ENCODE measurements around the gene OXT. TPM values are rescaled to one million over a fixed set of nuclear protein-coding genes. Genes with fewer than 3 reads are reported as not detected.

OXT gene
- total and polyA plus RNA-seq, 2 of the 8 experiments (the other 6 are each of a cell fraction or from before 2014, with no cell fraction given), result not detected

GRCh38 chr20:3102575-3103368, 31.4 kb downstream of the OXT start:
- no peak for FAIRE-seq
- Histone ChIP-seq H2AFZ (ENCODE audit: low read length) (peak overlapping the region; percentile 50; the same call in 1 of the 2 replicates), H4K91ac (replicated peaks; ENCODE audit: insufficient read length, low read length) (no peak overlapping the region), H2AK5ac (ENCODE audit: low read depth, low read length) (no peak overlapping the region), H2BK15ac (ENCODE audit: low read length) (no peak overlapping the region), H3K23ac (ENCODE audit: insufficient read length) (no peak overlapping the region), H3K9ac (replicated peaks in 1 of 4; ENCODE audit: extremely low read depth in 1 of 4, low read depth in 3 of 4, low read length in 3 of 4) (no peak overlapping the region; a peak in 1 of 7 replicates), H3K4me2 (ENCODE audit: insufficient read depth in 1 of 2, low read depth in 2 of 2, low read length in 2 of 2) (no peak overlapping the region), H3K14ac (ENCODE audit: insufficient read length) (no peak overlapping the region), H3K27ac (ENCODE audit: low read depth, low read length) (no peak overlapping the region), H4K5ac (ENCODE audit: insufficient read length, low read depth, low read length) (no peak overlapping the region), H4K20me1 (replicated peaks in 1 of 2; ENCODE audit: control insufficient read depth in 1 of 2, insufficient read depth in 2 of 2, low read length in 2 of 2) (no peaks in the 10 kb centered on the region), H2BK120ac (replicated peaks; ENCODE audit: low read depth, low read length) (no peak overlapping the region), H3K4ac (replicated peaks; ENCODE audit: insufficient read length, low read depth, low read length) (no peak overlapping the region), H3K4me1 (replicated peaks in 1 of 4; ENCODE audit: control insufficient read depth in 3 of 4, insufficient read depth in 4 of 4, low read length in 3 of 4) (peaks cover 0 to 9% (median under 1%) of the 10 kb centered on the region in 4 experiments; a peak in 3 of 7 replicates), H3K9me3 (ENCODE audit: insufficient read depth in 2 of 2, low read depth in 1 of 2, low read length in 1 of 2) (no peaks in the 10 kb centered on the region), H3K4me3 (ENCODE audit: extremely low read depth in 1 of 4, insufficient read depth in 2 of 4, low read depth in 3 of 4, low read length in 4 of 4) (no peak overlapping the region), H3K56ac (replicated peaks; ENCODE audit: insufficient read length, low read depth, low read length) (no peak overlapping the region), H3K18ac (ENCODE audit: extremely low read depth, low read length) (no peak overlapping the region), H3K79me1 (ENCODE audit: low read depth, low read length) (no peaks in the 10 kb centered on the region), H3K27me3 (replicated peaks in 1 of 4; ENCODE audit: control insufficient read depth in 3 of 4, extremely low read depth in 1 of 4, insufficient read depth in 3 of 4, low read length in 3 of 4) (no peaks in the 10 kb centered on the region), H2BK5ac (ENCODE audit: low read depth, low read length) (no peak overlapping the region), H3K36me3 (ENCODE audit: control insufficient read depth in 2 of 4, insufficient read depth in 4 of 4, low read length in 3 of 4) (no peaks in the 10 kb centered on the region), H2BK20ac (ENCODE audit: low read length) (no peak overlapping the region), H2BK12ac (ENCODE audit: low read depth, low read length) (no peak overlapping the region; the same call in 1 of the 2 replicates), H4K8ac (ENCODE audit: extremely low read depth, insufficient read depth, low read length) (no peak overlapping the region; the same call in 1 of the 2 replicates), H3K79me2 (ENCODE audit: control insufficient read depth in 1 of 2, insufficient read depth in 2 of 2, low read length in 2 of 2) (no peaks in the 10 kb centered on the region), H3K23me2 (ENCODE audit: low read depth, low read length) (no peaks in the 10 kb centered on the region)
- 78% methylated on average over 13 of the region's 13 CpGs; no CpG with 5 or more reads in 1 of the 2 experiments for WGBS, 2 experiments (ENCODE audit: extremely low coverage in 1 of 2, insufficient coverage in 1 of 2, insufficient read length in 1 of 2, insufficient replicate concordance in 2 of 2, low coverage in 1 of 2, low lambda C conversion rate in 2 of 2, missing lambda C conversion rate in 1 of 2)
- ChIA-PET CTCF (ENCODE audit: partially characterized antibody) (interaction anchor here (1.0 to 8.2 kb wide), 9 partner anchors 8 to 50 kb away, joined by 3 to 60 read pairs (median 6); no protein-coding TSS in a partner anchor), POLR2A (ENCODE audit: partially characterized antibody) (interaction anchor here (0.9 to 1.6 kb wide), 4 partner anchors 8 to 137 kb away, joined by 3 to 5 read pairs (median 3); partner anchors contain the start of gene SLC4A11)
- no peak for DNase-seq (ENCODE audit: low read depth in 1 of 2, low spot score in 2 of 2)
- TF ChIP-seq CREB1 (IDR thresholded peaks at IDR 0.05) (no peak), POLR2AphosphoS5 (IDR thresholded peaks at IDR 0.05; ENCODE audit: low read depth, low read length) (no peak), NANOG (IDR thresholded peaks at IDR 0.05; ENCODE audit: insufficient read depth, low read depth, low read length, poor library complexity, severe bottlenecking) (no peak), CTCF (IDR thresholded peaks at IDR 0.05; ENCODE audit: control extremely low read depth in 1 of 3, insufficient read depth in 1 of 3, low read depth in 1 of 3, low read length in 3 of 3) (no peak), CHD1 (IDR thresholded peaks at IDR 0.05; ENCODE audit: low read depth, low read length) (no peak), SIX5 (IDR thresholded peaks at IDR 0.05; ENCODE audit: low read depth, low read length) (no peak), ATF2 (IDR thresholded peaks at IDR 0.05; ENCODE audit: low read length) (no peak), RBBP5 (IDR thresholded peaks at IDR 0.05; ENCODE audit: borderline replicate concordance, low read depth, low read length) (no peak)

Data from H1 (cell line).